Caco-2 (cell line): ENCODE data around the gene TALDO1. TPM values are rescaled to one million over a fixed set of nuclear protein-coding genes. Genes with fewer than 3 reads are reported as not detected.

Source experiments
- BruUV-seq: library from RNA; stranded (reverse); fragments of 400-500 nt; replicated peaks from 2 replicates; lab custom pipeline; 2021; lab: Mats Ljungman, UMichigan
- CTCF ChIA-PET: fragments of 300-600 bp; sonication (Branson Sonifier 250); formaldehyde crosslinking; loops from one replicate; lab custom pipeline; 2022; ENCODE audit warnings: antibody characterized with exemption; lab: Charles Lee
- POLR2A ChIA-PET: fragments of 300-600 bp; sonication (Branson Sonifier 250); formaldehyde crosslinking; loops from one replicate; lab custom pipeline; 2022; ENCODE audit warnings: antibody characterized with exemption; lab: Charles Lee
- DNase-seq, 2 experiments: peaks; one replicate each; pipeline versions ENCODE4 v3.0.0 to v3.0.0-alpha.2; 2020 to 2022
- H3K27me3 ChIP-seq: replicated peaks from 2 replicates; pipeline ENCODE4 v1.6.0; 2011; ENCODE audit warnings: low read length; ENCODE audit not compliant: control insufficient read depth, insufficient read depth
- H3K36me3 ChIP-seq: 2 replicates; pipeline ENCODE4 v1.5.1; 2011; ENCODE audit warnings: low read length; ENCODE audit not compliant: control insufficient read depth, insufficient read depth
- H3K4me1 ChIP-seq: fragments of 250-450 bp; sonication (Bioruptor Pico); 2 replicates; pipeline ENCODE4 v1.5.1; 2020; ENCODE audit warnings: mild to moderate bottlenecking
- H3K4me3 ChIP-seq: 2 replicates; pipeline ENCODE4 v1.5.1; 2011; ENCODE audit warnings: low read depth, mild to moderate bottlenecking, control low read depth, low read length
- H3K9me3 ChIP-seq: fragments of 250-450 bp; sonication (Bioruptor Pico); 2 replicates; pipeline ENCODE4 v1.5.1; 2020; ENCODE audit warnings: mild to moderate bottlenecking, moderate library complexity
- H3K27ac Mint-ChIP-seq: one replicate; pipeline ENCODE4 v1.8.0; 2022; ENCODE audit warnings: mixed read lengths; ENCODE audit not compliant: unreplicated experiment
- H3K27me3 Mint-ChIP-seq: one replicate; pipeline ENCODE4 v1.8.0; 2022; ENCODE audit warnings: mixed read lengths; ENCODE audit not compliant: insufficient read depth, unreplicated experiment
- H3K36me3 Mint-ChIP-seq: one replicate; pipeline ENCODE4 v1.8.0; 2022; ENCODE audit warnings: mild to moderate bottlenecking, mixed read lengths; ENCODE audit not compliant: insufficient read depth, unreplicated experiment
- H3K4me1 Mint-ChIP-seq: one replicate; pipeline ENCODE4 v1.8.0; 2022; ENCODE audit warnings: low read depth, mixed read lengths; ENCODE audit not compliant: unreplicated experiment
- H3K4me3 Mint-ChIP-seq: one replicate; pipeline ENCODE4 v1.8.0; 2022; ENCODE audit warnings: mild to moderate bottlenecking, moderate library complexity, mixed read lengths; ENCODE audit not compliant: unreplicated experiment
- H3K9me3 Mint-ChIP-seq: one replicate; pipeline ENCODE4 v1.8.0; 2022; ENCODE audit warnings: mixed read lengths; ENCODE audit not compliant: unreplicated experiment
- intact Hi-C: fragments of 100-400 bp; cut with micrococcal nuclease; formaldehyde crosslinking; loops from one replicate; pipeline ENCODE4 v1.10.0; 2022; ENCODE audit not compliant: unreplicated experiment
- total RNA-seq: library from RNA; stranded (reverse); gene quantifications from 2 replicates; pipeline ENCODE4 v1.2.3, GENCODE V29; 2022
- TF ChIP-seq, protein P1 (sequence below), 2 experiments: fragments of 200-600 bp in 1 of 2; IDR thresholded peaks; 1 replicate in 1 of 2; 2 replicates in 1 of 2; pipeline versions ENCODE4 v1.5.1 to v1.8.0; 2011 to 2022; ENCODE audit warnings: antibody characterized with exemption in 1 of 2, control low read depth in 1 of 2, inconsistent platforms in 1 of 2, low read depth in 1 of 2, low read length in 1 of 2, mild to moderate bottlenecking in 1 of 2, moderate library complexity in 1 of 2; ENCODE audit not compliant: insufficient read depth in 1 of 2, severe bottlenecking in 1 of 2, unreplicated experiment in 1 of 2

The TALDO1 gene
- total RNA-seq, 1 experiment from 2014 or later = 293 TPM

DNA sequence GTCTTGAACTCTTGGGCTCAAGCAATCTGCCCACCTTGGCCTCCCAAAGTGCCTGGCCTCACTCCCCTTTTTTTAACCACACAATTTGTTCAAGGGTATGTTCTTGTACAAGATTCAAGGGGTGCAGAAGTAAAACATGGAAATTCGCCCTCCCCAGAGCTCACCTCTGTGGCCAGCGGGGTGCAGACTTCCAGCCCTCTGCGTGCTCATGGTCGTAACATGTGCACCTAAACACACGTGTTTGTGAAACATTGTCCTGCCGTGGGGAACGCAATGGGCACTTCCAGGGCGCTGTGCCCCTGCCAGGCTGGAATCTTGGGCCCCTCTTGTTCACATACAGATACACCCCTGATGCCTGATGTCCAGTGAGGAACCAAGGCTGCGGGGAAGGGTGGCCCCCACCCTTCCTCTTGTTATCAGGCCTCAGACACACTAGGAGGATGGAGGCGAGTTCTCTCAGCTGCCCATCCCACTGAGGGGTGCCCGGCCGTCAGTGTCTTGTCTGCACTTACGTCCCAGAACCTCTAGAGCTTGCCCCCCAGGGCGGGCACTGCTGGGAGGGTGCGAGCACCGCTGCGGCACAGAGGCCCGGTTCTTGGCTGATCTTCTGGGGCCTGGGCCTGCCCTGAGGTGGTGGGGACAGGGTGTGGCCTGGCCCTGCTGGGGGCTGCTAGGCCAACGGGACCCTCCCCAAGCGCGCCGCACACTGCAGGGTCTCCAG, 45.4 kb upstream of the TALDO1 start:
- no TSS peak for BruUV-seq
- intact Hi-C loops = no loop called here
- Histone ChIP-seq H3K4me1 (peaks cover 13% of the 10 kb centered on the region), H3K27me3 (no peaks in the 10 kb centered on the region), H3K36me3 (peaks cover 7% of the 10 kb centered on the region), H3K9me3 (no peaks in the 10 kb centered on the region), H3K4me3 (no peak overlapping the region)
- no peaks in the 10 kb centered on the region for H3K27me3 Mint-ChIP-seq
- no peak for DNase-seq
- TF ChIP-seq, protein P1, sequence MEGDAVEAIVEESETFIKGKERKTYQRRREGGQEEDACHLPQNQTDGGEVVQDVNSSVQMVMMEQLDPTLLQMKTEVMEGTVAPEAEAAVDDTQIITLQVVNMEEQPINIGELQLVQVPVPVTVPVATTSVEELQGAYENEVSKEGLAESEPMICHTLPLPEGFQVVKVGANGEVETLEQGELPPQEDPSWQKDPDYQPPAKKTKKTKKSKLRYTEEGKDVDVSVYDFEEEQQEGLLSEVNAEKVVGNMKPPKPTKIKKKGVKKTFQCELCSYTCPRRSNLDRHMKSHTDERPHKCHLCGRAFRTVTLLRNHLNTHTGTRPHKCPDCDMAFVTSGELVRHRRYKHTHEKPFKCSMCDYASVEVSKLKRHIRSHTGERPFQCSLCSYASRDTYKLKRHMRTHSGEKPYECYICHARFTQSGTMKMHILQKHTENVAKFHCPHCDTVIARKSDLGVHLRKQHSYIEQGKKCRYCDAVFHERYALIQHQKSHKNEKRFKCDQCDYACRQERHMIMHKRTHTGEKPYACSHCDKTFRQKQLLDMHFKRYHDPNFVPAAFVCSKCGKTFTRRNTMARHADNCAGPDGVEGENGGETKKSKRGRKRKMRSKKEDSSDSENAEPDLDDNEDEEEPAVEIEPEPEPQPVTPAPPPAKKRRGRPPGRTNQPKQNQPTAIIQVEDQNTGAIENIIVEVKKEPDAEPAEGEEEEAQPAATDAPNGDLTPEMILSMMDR (IDR thresholded peaks at IDR 0.05; ENCODE audit: insufficient read depth in 1 of 2, low read depth in 1 of 2, low read length in 1 of 2, severe bottlenecking in 1 of 2, unreplicated experiment in 1 of 2) = no peak
- CTCF ChIA-PET = no interaction called here
- H3K9me3 Mint-ChIP-seq = no peaks in the 10 kb centered on the region
- H3K4me1 Mint-ChIP-seq = no peaks in the 10 kb centered on the region
- no peak overlapping the region for H3K4me3 Mint-ChIP-seq
- H3K27ac Mint-ChIP-seq = no peak overlapping the region
- peaks cover 91% of the 10 kb centered on the region for H3K36me3 Mint-ChIP-seq
- POLR2A ChIA-PET = no interaction called here

DNA sequence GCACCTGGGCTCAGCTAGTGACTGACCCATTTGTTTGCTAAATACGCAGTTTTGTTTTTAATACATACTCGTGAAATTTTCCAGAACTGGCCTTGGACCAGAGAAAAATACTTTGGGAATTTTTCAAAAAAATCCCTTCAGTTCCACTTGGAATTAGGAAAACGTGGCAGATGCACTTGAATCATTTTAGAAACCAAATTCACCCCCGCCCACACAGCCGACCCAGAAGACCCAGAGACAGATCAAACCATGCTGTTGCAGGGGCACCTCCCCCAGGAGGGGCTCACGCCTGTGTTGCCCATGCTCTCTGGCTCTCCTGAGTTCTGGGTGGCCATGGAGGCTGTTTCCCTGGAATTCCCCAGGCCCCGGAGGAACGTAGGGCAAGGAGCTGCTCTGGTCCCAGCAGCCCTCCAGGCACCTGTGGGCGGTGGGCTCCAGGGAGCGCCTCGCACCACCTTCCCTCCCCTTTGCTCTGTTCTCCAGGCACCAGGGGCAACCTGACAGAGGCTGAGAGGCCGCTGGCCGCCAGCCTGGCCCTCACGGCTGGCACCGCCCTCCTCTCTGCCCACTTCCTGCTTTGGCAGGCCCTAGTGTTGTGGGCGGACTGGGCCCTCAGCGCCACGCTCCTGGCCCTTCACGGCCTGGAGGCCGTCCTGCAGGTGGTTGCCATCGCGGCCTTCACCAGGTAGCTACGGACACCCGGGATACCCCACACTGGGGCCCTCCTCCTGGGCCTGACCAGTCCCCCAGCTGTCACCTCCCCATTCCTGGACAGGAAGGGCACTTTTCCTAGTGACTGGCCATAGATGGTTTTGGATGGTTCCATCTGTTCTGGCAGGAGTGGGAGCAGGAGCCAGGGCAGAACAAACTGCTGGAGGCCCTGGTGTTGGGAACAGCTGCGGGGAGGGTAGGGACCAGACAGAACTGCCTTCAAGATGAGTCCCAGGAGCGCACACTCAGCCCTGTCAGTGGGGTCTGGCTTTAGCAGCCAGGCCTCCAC, 44.5 kb upstream of the TALDO1 start:
- ChIA-PET CTCF (no interaction called here), POLR2A (no interaction called here)
- no TSS peak for BruUV-seq
- no peak overlapping the region for H3K4me3 Mint-ChIP-seq
- Histone ChIP-seq H3K9me3 (no peaks in the 10 kb centered on the region), H3K27me3 (no peaks in the 10 kb centered on the region), H3K4me1 (peaks cover 21% of the 10 kb centered on the region), H3K4me3 (no peak overlapping the region), H3K36me3 (peaks cover 5% of the 10 kb centered on the region)
- H3K9me3 Mint-ChIP-seq = no peaks in the 10 kb centered on the region
- no peaks in the 10 kb centered on the region for H3K4me1 Mint-ChIP-seq
- intact Hi-C loops = no loop called here
- H3K27ac Mint-ChIP-seq = no peak overlapping the region
- no peak for DNase-seq
- TF ChIP-seq, protein P1 (IDR thresholded peaks at IDR 0.05; ENCODE audit: insufficient read depth in 1 of 2, low read depth in 1 of 2, low read length in 1 of 2, severe bottlenecking in 1 of 2, unreplicated experiment in 1 of 2) = no peak
- H3K27me3 Mint-ChIP-seq = no peaks in the 10 kb centered on the region
- H3K36me3 Mint-ChIP-seq = peaks cover 95% of the 10 kb centered on the region

DNA sequence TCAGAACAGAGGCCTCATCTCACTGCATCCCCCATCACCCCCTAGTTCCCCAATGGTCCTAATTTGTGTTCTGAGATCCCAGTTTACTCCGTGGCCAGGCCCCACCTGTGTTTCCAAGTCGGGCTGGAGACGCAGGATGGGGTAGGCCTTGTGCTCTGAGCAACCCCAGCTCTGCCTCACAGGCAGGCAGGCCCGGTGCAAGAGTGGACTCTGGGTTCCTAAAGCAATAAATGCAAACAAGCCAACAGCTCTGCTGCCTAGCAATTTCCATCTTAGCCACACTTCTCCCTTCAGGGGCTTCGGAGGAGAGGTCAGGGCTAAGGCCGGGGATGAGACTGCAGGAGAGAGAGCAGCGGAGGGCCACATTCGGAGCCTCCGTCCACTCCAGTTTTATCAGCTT, 43.8 kb upstream of the TALDO1 start:
- TF ChIP-seq, protein P1 (IDR thresholded peaks at IDR 0.05; ENCODE audit: insufficient read depth in 1 of 2, low read depth in 1 of 2, low read length in 1 of 2, severe bottlenecking in 1 of 2, unreplicated experiment in 1 of 2) = no peak
- H3K4me3 Mint-ChIP-seq = no peak overlapping the region
- Histone ChIP-seq H3K36me3 (peaks cover 5% of the 10 kb centered on the region), H3K27me3 (no peaks in the 10 kb centered on the region), H3K9me3 (no peaks in the 10 kb centered on the region), H3K4me3 (no peak overlapping the region), H3K4me1 (peaks cover 29% of the 10 kb centered on the region)
- no peaks in the 10 kb centered on the region for H3K27me3 Mint-ChIP-seq
- intact Hi-C loops = no loop called here
- BruUV-seq = TSS peak; percentile 10
- peaks cover 91% of the 10 kb centered on the region for H3K36me3 Mint-ChIP-seq
- CTCF ChIA-PET = no interaction called here
- DNase-seq = no peak
- POLR2A ChIA-PET = interaction anchor here (4.2 kb wide), 1 partner anchor 8 kb away, joined by 32 read pairs; the partner anchor contains the start of genes DEAF1 and TMEM80
- no peaks in the 10 kb centered on the region for H3K4me1 Mint-ChIP-seq
- H3K9me3 Mint-ChIP-seq = no peaks in the 10 kb centered on the region
- H3K27ac Mint-ChIP-seq = peak overlapping the region; percentile 72
